Activated CD8-positive, alpha-beta memory T cell treated with anti-CD3 and anti-CD28 coated beads, Interleukin-2, amount 50 U/mL, for 1 hour (primary cell): ENCODE results near the gene LRRC8C.
"Not testable (repeated sequence)": the region's sequence is repeated elsewhere in the genome, so short reads cannot be mapped to it uniquely, and the experiment has no call there.

ENCODE experiments used
- DNase-seq: peaks from one replicate; pipeline ENCODE4 v3.0.0-alpha.2; 2020; ENCODE audit errors: extremely low read depth

Gene LRRC8C

GRCh38 chr1:89632657-89633247 is at the start of gene LRRC8C:
LRRC8C (plus strand) TSS chr1:89633120; CDS start chr1:89686474, 53,354 bp downstream.
- peak; percentile 65 for DNase-seq

GRCh38 chr1:89584211-89584610 is 48.7 kb upstream of the LRRC8C start:
- no peak for DNase-seq

- DNase-seq = no peak
Measured at GRCh38 chr1:89584781-89585180, 48.1 kb upstream of the LRRC8C start.

GRCh38 chr1:89587729-89588161 is 45.2 kb upstream of the LRRC8C start:
- no peak for DNase-seq

- DNase-seq = no peak
Measured at GRCh38 chr1:89588480-89588879, 44.4 kb upstream of the LRRC8C start.

GRCh38 chr1:89589515-89589914 is 43.4 kb upstream of the LRRC8C start:
- no peak for DNase-seq

GRCh38 chr1:89590341-89591080 is 42.4 kb upstream of the LRRC8C start:
- DNase-seq = no peak

- DNase-seq = not testable (repeated sequence)
Measured at GRCh38 chr1:89592861-89593302, 40.0 kb upstream of the LRRC8C start.

- DNase-seq = no peak
Measured at GRCh38 chr1:89594096-89594740, 38.7 kb upstream of the LRRC8C start.

- DNase-seq = no peak
Measured at GRCh38 chr1:89596698-89597097, 36.2 kb upstream of the LRRC8C start.

- DNase-seq = no peak
Measured at GRCh38 chr1:89598450-89599331, 34.2 kb upstream of the LRRC8C start.

GRCh38 chr1:89599332-89599630 is 33.6 kb upstream of the LRRC8C start:
- no peak for DNase-seq

- DNase-seq = no peak
Measured at GRCh38 chr1:89600451-89601224, 32.3 kb upstream of the LRRC8C start.

- DNase-seq = no peak
Measured at GRCh38 chr1:89602871-89603404, 30.0 kb upstream of the LRRC8C start.

- DNase-seq = no peak
Measured at GRCh38 chr1:89603651-89604413, 29.1 kb upstream of the LRRC8C start.

- DNase-seq = no peak
Measured at GRCh38 chr1:89604414-89604735, 28.5 kb upstream of the LRRC8C start.

- DNase-seq = no peak
Measured at GRCh38 chr1:89605692-89606091, 27.2 kb upstream of the LRRC8C start.

GRCh38 chr1:89606227-89606980 is 26.5 kb upstream of the LRRC8C start:
- DNase-seq = no peak

- no peak for DNase-seq
Measured at GRCh38 chr1:89607156-89607555, 25.8 kb upstream of the LRRC8C start.
